Fibroblast of pulmonary artery (primary cell): ENCODE measurements around the gene POLE4.

ENCODE experiments used
- DNase-seq: peaks from one replicate; pipeline ENCODE4 v3.0.0-alpha.2; 2010; ENCODE audit warnings: low read depth
- H3K4me3 ChIP-seq: replicated peaks from 2 replicates; pipeline ENCODE4 v1.5.1; 2011; ENCODE audit warnings: low read depth, mild to moderate bottlenecking, control low read depth, low read length, moderate library complexity
- CTCF ChIP-seq: IDR thresholded peaks from 2 replicates; pipeline ENCODE4 v1.5.1; 2011; ENCODE audit warnings: mild to moderate bottlenecking, control low read depth, low read length, inconsistent platforms; ENCODE audit errors: missing control alignments

The POLE4 gene

GRCh38 chr2:74939919-74940812, 18.3 kb upstream of the POLE4 start:
- TF ChIP-seq CTCF = no peak
- no peak overlapping the region for H3K4me3 ChIP-seq
- no peak for DNase-seq

GRCh38 chr2:74941284-74941683, 17.2 kb upstream of the POLE4 start:
- H3K4me3 ChIP-seq = no peak overlapping the region
- DNase-seq = no peak
- TF ChIP-seq CTCF = no peak

GRCh38 chr2:74942263-74942662, 16.2 kb upstream of the POLE4 start:
- DNase-seq = no peak
- no peak for TF ChIP-seq CTCF
- no peak overlapping the region for H3K4me3 ChIP-seq

- TF ChIP-seq CTCF = no peak
- DNase-seq = peak; percentile 38
- no peak overlapping the region for H3K4me3 ChIP-seq
Observed at GRCh38 chr2:74944987-74945787, 13.3 kb upstream of the POLE4 start.

- peak; percentile 83 for DNase-seq
- no peak for TF ChIP-seq CTCF
Observed at GRCh38 chr2:74945788-74946331, 12.6 kb upstream of the POLE4 start.

GRCh38 chr2:74947703-74948102, 10.7 kb upstream of the POLE4 start:
- TF ChIP-seq CTCF = no peak
- no peak overlapping the region for H3K4me3 ChIP-seq
- DNase-seq = no peak

More at GRCh38 chr2:74945788-74946331, 12.6 kb upstream of the POLE4 start:
- H3K4me3 ChIP-seq = no peak overlapping the region
